Transverse colon (tissue), 4 donors: ENCODE measurements around the gene PRR20G. TPM values are rescaled to one million over a fixed set of nuclear protein-coding genes. Genes with fewer than 3 reads are reported as not detected.
A peak's percentile ranks its signal among the peaks of the same experiment; 100 is the strongest.

Experiments used
- DNase-seq: peaks from one replicate; pipeline ENCODE4 v3.0.0-alpha.2; 2019
- H3K27ac ChIP-seq, 4 donors: fragments of 200-600 bp; sonication (generic); 2 replicates each; pipeline ENCODE4 v1.5.1; 2016 to 2018; ENCODE audit warnings: inconsistent platforms in 4 of 4
- H3K27me3 ChIP-seq: fragments of 200-600 bp; sonication (generic); 2 replicates; pipeline ENCODE4 v1.5.1; 2017; ENCODE audit warnings: inconsistent platforms
- H3K36me3 ChIP-seq, 4 donors: fragments of 200-600 bp; sonication (generic); 2 replicates each; pipeline ENCODE4 v1.5.1; 2017 to 2019; ENCODE audit warnings: inconsistent platforms in 4 of 4
- H3K4me1 ChIP-seq, 4 donors: fragments of 200-600 bp; sonication (generic); 2 replicates each; pipeline ENCODE4 v1.5.1; 2017 to 2020; ENCODE audit warnings: inconsistent platforms in 4 of 4
- H3K4me3 ChIP-seq, 4 donors: fragments of 200-600 bp; sonication (generic); 1 replicate in 1 of 4; 2 replicates in 3 of 4; pipeline versions ENCODE4 v1.5.1 to v1.6.1; 2017 to 2019; ENCODE audit warnings: inconsistent platforms in 4 of 4
- H3K9me3 ChIP-seq, 2 donors: fragments of 200-600 bp; sonication (generic); 2 replicates each; pipeline ENCODE4 v1.5.1; 2017 to 2019; ENCODE audit warnings: inconsistent platforms in 2 of 2
- EP300 ChIP-seq: sonication (generic); formaldehyde crosslinking; IDR thresholded peaks from one replicate; pipeline ENCODE4 v1.6.1; 2017; ENCODE audit warnings: antibody characterized with exemption, low read depth
- POLR2A ChIP-seq: fragments of 450-650 bp; IDR thresholded peaks from one replicate; pipeline ENCODE4 v1.6.1; 2016; ENCODE audit warnings: antibody characterized with exemption, mild to moderate bottlenecking, moderate library complexity
- POLR2AphosphoS5 ChIP-seq, 3 donors: sonication (generic); formaldehyde crosslinking; IDR thresholded peaks; one replicate each; pipeline ENCODE4 v1.6.1; 2016; ENCODE audit warnings: antibody characterized with exemption in 3 of 3
- WGBS, 2 donors: methylation state at CpG; one replicate each; pipeline ENCODE4 v1.1.5; 2018; ENCODE audit warnings: low coverage in 1 of 2; 5-methylcytosine and 5-hydroxymethylcytosine counted together
- in situ Hi-C, 4 donors: fragments of 200-750 bp; cut with MboI; loops; one replicate each; pipeline versions ENCODE4 v1.15.0 to v1.15.1; 2017; ENCODE audit warnings: low sequenced_read_pairs in 3 of 4, low pct_ligation_motif_present in 1 of 4, low pct_unique_long_range_greater_than_20kb in 1 of 4
- intact Hi-C: fragments of 100-400 bp; cut with DNase I; formaldehyde crosslinking; loops from one replicate; pipeline ENCODE4 v1.15.1; 2023; ENCODE audit warnings: low total_unique reads
- total RNA-seq, 4 donors: library from RNA; depleted of rRNA; stranded (reverse); fragments of >200 nt; gene quantifications; one replicate each; pipeline ENCODE4 v1.1.0, GENCODE V29; 2016
- TF ChIP-seq, protein P1 (sequence below), 5 experiments: fragments of 200-600 bp in 3 of 5; fragments of 450-650 bp in 2 of 5; sonication (generic) in 3 of 5; IDR thresholded peaks; 1 replicate in 2 of 5; 2 replicates in 3 of 5; pipeline ENCODE4 v1.5.1; 2016 to 2017; ENCODE audit warnings: antibody characterized with exemption in 5 of 5, inconsistent platforms in 3 of 5, mild to moderate bottlenecking in 2 of 5, moderate library complexity in 1 of 5

PRR20G gene
- total RNA-seq, 4 donors from 2014 or later, result not detected

DNA sequence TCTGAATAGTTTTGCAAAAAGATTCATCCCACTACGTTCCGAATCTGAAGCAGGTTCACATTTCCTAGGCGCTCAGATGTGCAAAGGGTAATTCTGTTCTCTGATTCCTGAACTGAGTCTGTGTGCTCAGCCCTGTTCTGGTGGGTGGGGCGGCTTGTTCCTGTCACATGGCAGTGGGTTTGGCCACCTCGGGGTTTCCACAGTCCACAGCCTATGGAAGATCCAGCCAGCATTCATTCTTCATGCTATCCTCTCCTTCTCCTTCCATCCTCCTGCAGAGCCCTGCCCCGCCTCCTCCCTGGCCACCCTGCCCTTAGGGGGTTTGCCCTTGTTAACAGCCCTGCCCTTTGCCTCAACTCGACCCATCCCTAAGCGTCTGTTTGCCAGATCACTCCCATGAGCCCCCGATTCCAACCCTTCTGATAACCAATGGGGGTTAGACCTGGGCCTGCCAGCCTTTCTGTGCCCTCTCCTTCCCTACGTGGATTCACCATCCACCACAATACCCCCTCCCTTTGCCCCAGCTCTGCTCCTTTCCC, 31.0 kb downstream of the PRR20G start:
- DNase-seq, result no peak
- intact Hi-C loops (no loop called here), in situ Hi-C loops (no loop called here)
- WGBS, 2 donors, result 64 to 68% methylated on average over 6 to 10 of the region's 10 CpGs
- TF ChIP-seq POLR2AphosphoS5 (IDR thresholded peaks at IDR 0.05), result no peak
- TF ChIP-seq POLR2A, result no peak
- TF ChIP-seq, protein P1, sequence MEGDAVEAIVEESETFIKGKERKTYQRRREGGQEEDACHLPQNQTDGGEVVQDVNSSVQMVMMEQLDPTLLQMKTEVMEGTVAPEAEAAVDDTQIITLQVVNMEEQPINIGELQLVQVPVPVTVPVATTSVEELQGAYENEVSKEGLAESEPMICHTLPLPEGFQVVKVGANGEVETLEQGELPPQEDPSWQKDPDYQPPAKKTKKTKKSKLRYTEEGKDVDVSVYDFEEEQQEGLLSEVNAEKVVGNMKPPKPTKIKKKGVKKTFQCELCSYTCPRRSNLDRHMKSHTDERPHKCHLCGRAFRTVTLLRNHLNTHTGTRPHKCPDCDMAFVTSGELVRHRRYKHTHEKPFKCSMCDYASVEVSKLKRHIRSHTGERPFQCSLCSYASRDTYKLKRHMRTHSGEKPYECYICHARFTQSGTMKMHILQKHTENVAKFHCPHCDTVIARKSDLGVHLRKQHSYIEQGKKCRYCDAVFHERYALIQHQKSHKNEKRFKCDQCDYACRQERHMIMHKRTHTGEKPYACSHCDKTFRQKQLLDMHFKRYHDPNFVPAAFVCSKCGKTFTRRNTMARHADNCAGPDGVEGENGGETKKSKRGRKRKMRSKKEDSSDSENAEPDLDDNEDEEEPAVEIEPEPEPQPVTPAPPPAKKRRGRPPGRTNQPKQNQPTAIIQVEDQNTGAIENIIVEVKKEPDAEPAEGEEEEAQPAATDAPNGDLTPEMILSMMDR (IDR thresholded peaks at IDR 0.05), result no peak
- no peaks in the 10 kb centered on the region for H3K36me3 ChIP-seq
- no peaks in the 10 kb centered on the region for H3K27me3 ChIP-seq
- H3K4me1 ChIP-seq, result no peaks in the 10 kb centered on the region
- no peaks in the 10 kb centered on the region for H3K9me3 ChIP-seq
- H3K4me3 ChIP-seq, result no peak overlapping the region
- H3K27ac ChIP-seq, result no peak overlapping the region

DNA sequence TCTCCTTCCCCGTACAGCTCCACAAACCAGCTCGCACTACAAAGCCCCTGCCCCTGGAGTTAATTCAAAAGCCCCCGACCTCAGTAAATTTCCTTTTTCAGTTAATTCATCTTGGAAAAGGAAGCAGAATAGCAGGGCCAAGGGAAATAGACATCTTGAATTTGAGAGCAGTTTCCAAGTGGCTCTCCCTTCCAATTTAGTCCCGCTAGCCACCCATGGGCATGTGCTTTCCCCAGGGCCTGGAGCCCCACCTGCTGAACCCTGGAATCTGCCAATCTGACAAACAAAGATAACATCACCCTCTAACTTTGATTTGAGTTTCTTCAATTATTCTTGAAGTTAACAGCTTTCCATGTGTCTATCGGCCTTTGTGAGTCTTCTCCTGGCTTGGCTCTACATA, 31.7 kb downstream of the PRR20G start:
- Histone ChIP-seq H3K36me3 (no peaks in the 10 kb centered on the region), H3K9me3 (no peaks in the 10 kb centered on the region), H3K27me3 (no peaks in the 10 kb centered on the region), H3K4me1 (no peaks in the 10 kb centered on the region), H3K27ac (no peak overlapping the region), H3K4me3 (no peak overlapping the region)
- WGBS, 2 donors, result 82 to 83% methylated on average over 4 to 5 of the region's 5 CpGs
- TF ChIP-seq, protein P1 (IDR thresholded peaks at IDR 0.05), result no peak
- TF ChIP-seq EP300, result no peak
- TF ChIP-seq POLR2AphosphoS5 (IDR thresholded peaks at IDR 0.05), result no peak
- no peak for TF ChIP-seq POLR2A
- DNase-seq, result no peak
- in situ Hi-C loops, result no loop called here
- intact Hi-C loops, result no loop called here

DNA sequence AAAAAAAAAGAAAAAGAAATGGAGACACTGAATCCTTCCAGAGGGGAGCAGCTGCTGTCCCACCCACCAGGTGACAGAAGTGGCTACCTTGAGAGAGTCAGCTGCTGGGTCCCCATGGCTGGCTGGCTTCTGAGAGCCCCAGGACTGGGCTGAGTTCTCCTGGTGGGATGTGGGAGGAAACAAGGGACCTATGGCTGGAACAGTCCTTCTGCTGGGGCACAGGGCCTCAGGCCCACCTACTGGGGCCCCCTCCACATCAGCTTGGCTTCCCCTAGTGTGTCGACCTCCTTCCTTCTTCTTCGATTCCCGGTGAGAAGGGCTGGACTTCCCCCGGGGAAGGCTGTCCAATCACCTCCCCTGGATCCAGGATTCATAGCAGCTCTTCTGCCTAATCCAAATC, 32.3 kb downstream of the PRR20G start:
- in situ Hi-C loops, result no loop called here
- no peak for DNase-seq
- H3K27ac ChIP-seq, result no peak overlapping the region
- intact Hi-C loops, result no loop called here
- H3K36me3 ChIP-seq, result no peaks in the 10 kb centered on the region
- TF ChIP-seq, protein P1 (IDR thresholded peaks at IDR 0.05), result no peak
- TF ChIP-seq POLR2A (no peak), POLR2AphosphoS5 (IDR thresholded peaks at IDR 0.05) (no peak), EP300 (no peak)
- no peaks in the 10 kb centered on the region for H3K9me3 ChIP-seq
- no peak overlapping the region for H3K4me3 ChIP-seq
- no peaks in the 10 kb centered on the region for H3K4me1 ChIP-seq
- whole genome bisulfite sequencing, 2 donors, result 62% methylated on average over 4 of the region's 4 CpGs; no CpG with 5 or more reads in 1 of the 2 donors
- no peaks in the 10 kb centered on the region for H3K27me3 ChIP-seq

DNA sequence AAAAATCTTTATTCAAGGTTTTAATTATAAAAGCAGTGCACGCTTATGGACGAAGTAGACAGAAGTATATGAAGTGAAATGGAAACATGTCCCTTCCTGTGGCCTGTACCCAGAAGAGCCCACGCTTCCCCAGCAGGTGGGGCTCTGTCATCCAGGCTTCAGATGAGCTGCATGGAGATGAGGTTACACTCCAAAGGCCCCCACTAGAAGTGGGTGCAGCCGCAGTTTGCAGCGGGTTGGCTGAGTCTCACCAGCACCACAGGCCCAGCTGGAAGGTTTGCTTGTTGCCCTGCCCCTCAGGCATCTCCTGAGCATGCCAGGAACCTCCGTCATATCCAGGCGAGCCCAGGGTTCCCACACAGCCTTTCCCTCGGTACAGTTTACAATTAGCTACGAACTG, 33.1 kb downstream of the PRR20G start:
- Histone ChIP-seq H3K36me3 (no peaks in the 10 kb centered on the region), H3K27me3 (no peaks in the 10 kb centered on the region), H3K4me3 (no peak overlapping the region), H3K27ac (no peak overlapping the region), H3K4me1 (no peaks in the 10 kb centered on the region), H3K9me3 (no peaks in the 10 kb centered on the region)
- in situ Hi-C loops, result no loop called here
- 71 to 73% methylated on average over 3 to 9 of the region's 9 CpGs for WGBS, 2 donors
- intact Hi-C loops, result no loop called here
- DNase-seq, result no peak
- no peak for TF ChIP-seq POLR2A
- TF ChIP-seq, protein P1 (IDR thresholded peaks at IDR 0.05), result peak in 2 of 5 experiments; percentile 14 to 18
